ENCODE results near the gene NRXN3. TPM values are rescaled to one million over a fixed set of nuclear protein-coding genes. Genes with fewer than 3 reads are reported as not detected.

The NRXN3 gene
- polyA plus RNA-seq, 1 experiment, result 7.0 TPM

DNA sequence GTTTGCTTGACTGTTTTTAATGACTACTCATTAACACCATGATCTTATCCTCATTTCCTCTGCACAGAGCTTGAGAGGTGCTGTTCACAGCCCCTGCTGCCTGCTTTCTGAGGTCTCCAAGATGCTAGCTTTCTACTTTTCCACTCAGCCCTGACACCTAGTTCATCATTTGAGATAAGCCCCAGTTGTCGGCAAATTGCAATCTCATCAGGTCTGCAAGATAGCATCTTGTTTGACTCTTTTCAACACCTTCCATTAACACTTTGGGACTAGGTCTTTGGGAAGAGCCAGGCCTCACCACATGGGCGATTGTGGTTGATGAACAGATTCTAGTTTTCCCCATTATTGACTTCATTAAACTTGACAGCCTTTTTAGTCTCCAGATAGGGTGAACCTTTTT is 1136.4 kb downstream of the NRXN3 start:
- no peak overlapping the region for H3K4me3 ChIP-seq (ENCODE audit: low read depth, low read length)
- TF ChIP-seq, protein P1, sequence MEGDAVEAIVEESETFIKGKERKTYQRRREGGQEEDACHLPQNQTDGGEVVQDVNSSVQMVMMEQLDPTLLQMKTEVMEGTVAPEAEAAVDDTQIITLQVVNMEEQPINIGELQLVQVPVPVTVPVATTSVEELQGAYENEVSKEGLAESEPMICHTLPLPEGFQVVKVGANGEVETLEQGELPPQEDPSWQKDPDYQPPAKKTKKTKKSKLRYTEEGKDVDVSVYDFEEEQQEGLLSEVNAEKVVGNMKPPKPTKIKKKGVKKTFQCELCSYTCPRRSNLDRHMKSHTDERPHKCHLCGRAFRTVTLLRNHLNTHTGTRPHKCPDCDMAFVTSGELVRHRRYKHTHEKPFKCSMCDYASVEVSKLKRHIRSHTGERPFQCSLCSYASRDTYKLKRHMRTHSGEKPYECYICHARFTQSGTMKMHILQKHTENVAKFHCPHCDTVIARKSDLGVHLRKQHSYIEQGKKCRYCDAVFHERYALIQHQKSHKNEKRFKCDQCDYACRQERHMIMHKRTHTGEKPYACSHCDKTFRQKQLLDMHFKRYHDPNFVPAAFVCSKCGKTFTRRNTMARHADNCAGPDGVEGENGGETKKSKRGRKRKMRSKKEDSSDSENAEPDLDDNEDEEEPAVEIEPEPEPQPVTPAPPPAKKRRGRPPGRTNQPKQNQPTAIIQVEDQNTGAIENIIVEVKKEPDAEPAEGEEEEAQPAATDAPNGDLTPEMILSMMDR (IDR thresholded peaks at IDR 0.05; ENCODE audit: insufficient read depth, low read depth, low read length), result no peak
- ChIA-PET CTCF (no interaction called here), POLR2A (no interaction called here)
- H3K27me3 ChIP-seq (ENCODE audit: control insufficient read depth, insufficient read depth, low read length), result no peaks in the 10 kb centered on the region
- DNase-seq (ENCODE audit: low read depth), result no peak
- no peaks in the 10 kb centered on the region for H3K36me3 ChIP-seq (ENCODE audit: control insufficient read depth, insufficient read depth, low read length)

DNA sequence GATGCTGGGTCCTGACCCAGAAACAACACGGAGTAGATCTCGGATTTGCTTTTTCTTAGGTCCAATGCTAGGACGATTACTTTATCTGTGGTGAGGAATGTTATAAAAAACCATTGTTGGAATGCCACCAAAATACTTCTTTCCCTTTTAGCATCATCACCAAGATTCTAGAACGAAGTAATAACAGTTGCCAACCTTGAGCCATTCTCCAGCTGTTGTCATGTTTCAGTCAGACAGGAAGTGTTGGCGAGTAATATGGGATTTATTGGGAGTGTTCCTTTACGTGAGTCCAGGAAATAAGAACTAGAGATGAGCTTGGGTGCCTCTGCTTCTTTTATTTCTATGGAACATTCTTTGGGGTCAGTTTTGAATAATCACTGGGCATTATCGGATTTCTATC is 1148.2 kb downstream of the NRXN3 start:
- CTCF ChIA-PET, result no interaction called here
- TF ChIP-seq, protein P1 (IDR thresholded peaks at IDR 0.05; ENCODE audit: insufficient read depth, low read depth, low read length), result no peak

DNA sequence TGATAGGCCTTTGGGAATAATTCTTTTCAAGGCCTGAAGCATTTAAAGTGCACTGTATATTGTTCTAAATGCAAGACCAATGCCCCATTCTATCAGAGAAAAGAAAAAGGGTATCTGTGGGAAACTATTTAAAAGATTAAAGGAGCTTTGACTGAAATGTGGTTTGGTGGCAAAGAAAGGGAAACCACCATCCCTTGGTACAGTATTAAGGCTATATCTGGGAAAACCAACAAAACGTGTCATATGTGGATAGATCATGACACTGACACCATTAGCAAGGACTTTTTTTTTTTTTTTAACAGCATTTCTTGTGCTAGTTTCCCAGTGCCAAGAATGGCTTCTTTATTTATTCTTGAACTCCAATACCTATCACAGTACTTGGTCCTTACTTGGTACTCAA is 1150.4 kb downstream of the NRXN3 start:
- TF ChIP-seq, protein P1 (IDR thresholded peaks at IDR 0.05; ENCODE audit: insufficient read depth, low read depth, low read length), result no peak
- DNase-seq (ENCODE audit: low read depth), result no peak
- no peaks in the 10 kb centered on the region for H3K36me3 ChIP-seq (ENCODE audit: control insufficient read depth, insufficient read depth, low read length)
- no peaks in the 10 kb centered on the region for H3K27me3 ChIP-seq (ENCODE audit: control insufficient read depth, insufficient read depth, low read length)
- H3K4me3 ChIP-seq (ENCODE audit: low read depth, low read length), result no peak overlapping the region
- CTCF ChIA-PET, result no interaction called here
- POLR2A ChIA-PET, result no interaction called here

More for the DNA sequence above, 1148.2 kb downstream of the NRXN3 start:
- no peak for DNase-seq (ENCODE audit: low read depth)
- POLR2A ChIA-PET, result no interaction called here
- no peaks in the 10 kb centered on the region for H3K36me3 ChIP-seq (ENCODE audit: control insufficient read depth, insufficient read depth, low read length)
- H3K4me3 ChIP-seq (ENCODE audit: low read depth, low read length), result no peak overlapping the region
- no peaks in the 10 kb centered on the region for H3K27me3 ChIP-seq (ENCODE audit: control insufficient read depth, insufficient read depth, low read length)

DNA sequence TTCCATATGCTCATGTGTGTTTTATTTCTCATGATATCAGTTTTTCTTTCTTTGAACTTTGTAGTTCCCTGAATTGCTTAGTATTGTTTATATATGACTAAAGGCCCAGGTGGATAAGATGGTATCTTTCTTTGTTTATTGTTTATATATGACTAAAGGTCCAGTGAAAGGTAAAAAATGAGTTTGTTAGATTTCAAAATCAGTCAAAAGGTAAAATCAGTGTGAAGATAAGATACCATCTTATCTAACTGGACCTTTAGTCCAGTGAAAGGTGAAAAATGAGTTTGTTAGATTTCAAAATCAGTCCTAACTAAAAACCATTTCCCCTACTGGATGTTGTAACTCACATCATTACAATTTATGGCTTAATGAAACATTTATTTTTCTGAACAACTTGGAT is 1150.9 kb downstream of the NRXN3 start:
- H3K4me3 ChIP-seq (ENCODE audit: low read depth, low read length), result no peak overlapping the region
- TF ChIP-seq, protein P1 (IDR thresholded peaks at IDR 0.05; ENCODE audit: insufficient read depth, low read depth, low read length), result no peak
- H3K27me3 ChIP-seq (ENCODE audit: control insufficient read depth, insufficient read depth, low read length), result no peaks in the 10 kb centered on the region
- ChIA-PET POLR2A (no interaction called here), CTCF (no interaction called here)
- H3K36me3 ChIP-seq (ENCODE audit: control insufficient read depth, insufficient read depth, low read length), result no peaks in the 10 kb centered on the region
- no peak for DNase-seq (ENCODE audit: low read depth)

DNA sequence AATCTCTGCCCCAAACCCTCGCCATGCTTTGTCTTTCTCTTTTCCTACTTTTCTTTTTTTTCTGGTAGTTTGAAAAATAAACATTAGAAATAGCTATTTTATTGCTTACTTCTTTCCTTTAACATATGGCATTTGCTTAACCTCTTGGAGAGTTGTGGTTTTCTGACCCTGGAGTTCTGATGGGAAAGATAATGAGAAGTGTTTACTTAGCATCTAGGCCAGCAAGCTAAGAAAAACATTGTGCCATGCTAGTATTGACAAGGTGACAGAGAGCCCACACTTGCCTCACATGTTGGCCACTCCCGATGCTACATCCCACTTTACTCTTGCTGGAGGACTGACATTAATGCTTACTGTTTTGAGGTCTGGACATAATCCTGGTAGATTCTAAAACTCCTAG is 1154.9 kb downstream of the NRXN3 start:
- no peak for DNase-seq (ENCODE audit: low read depth)
- POLR2A ChIA-PET, result no interaction called here

More for the DNA sequence above, 1154.9 kb downstream of the NRXN3 start:
- CTCF ChIA-PET, result interaction anchor here (0.6 kb wide), 1 partner anchor 125 kb away, joined by 3 read pairs; no protein-coding TSS in a partner anchor
- Histone ChIP-seq H3K4me3 (ENCODE audit: low read depth, low read length) (no peak overlapping the region), H3K36me3 (ENCODE audit: control insufficient read depth, insufficient read depth, low read length) (no peaks in the 10 kb centered on the region), H3K27me3 (ENCODE audit: control insufficient read depth, insufficient read depth, low read length) (no peaks in the 10 kb centered on the region)
- TF ChIP-seq, protein P1 (IDR thresholded peaks at IDR 0.05; ENCODE audit: insufficient read depth, low read depth, low read length), result no peak

Data from BJ (cell line).